Left lung (tissue), 10 donors: ENCODE data around the gene CCDC92. TPM values are rescaled to one million over a fixed set of nuclear protein-coding genes. Genes with fewer than 3 reads are reported as not detected.

ENCODE experiments used
- ATAC-seq: fragments of 200-7000 bp; cut with Tn5 transposase; one replicate; pipeline ENCODE4 v1.9.1; 2020; ENCODE audit warnings: moderate library complexity
- DNase-seq, 4 donors: peaks; one replicate each; pipeline ENCODE4 v3.0.0-alpha.2; 2013 to 2020
- H3K27ac ChIP-seq, 2 donors: fragments of 200-600 bp; sonication (generic) in 1 of 2; one replicate each; pipeline versions ENCODE4 v1.5.0 to v1.8.0; 2020 to 2021
- H3K27me3 ChIP-seq, 2 donors: fragments of 200-600 bp; sonication (generic) in 1 of 2; one replicate each; pipeline versions ENCODE4 v1.5.0 to v1.8.0; 2020 to 2021
- H3K36me3 ChIP-seq, 2 donors: fragments of 200-600 bp; sonication (generic) in 1 of 2; one replicate each; pipeline versions ENCODE4 v1.5.0 to v1.8.0; 2020 to 2021
- H3K4me1 ChIP-seq, 2 donors: fragments of 200-600 bp; one replicate each; pipeline ENCODE4 v1.8.0; 2021
- H3K4me3 ChIP-seq, 2 donors: fragments of 200-600 bp; sonication (generic) in 1 of 2; one replicate each; pipeline versions ENCODE4 v1.5.0 to v1.8.0; 2020 to 2021; ENCODE audit warnings: mild to moderate bottlenecking in 1 of 2
- H3K9me3 ChIP-seq, 2 donors: fragments of 200-600 bp; sonication (generic) in 1 of 2; one replicate each; pipeline versions ENCODE4 v1.5.0 to v1.8.0; 2020 to 2021
- intact Hi-C, 2 donors: fragments of 100-400 bp; cut with DNase I; formaldehyde crosslinking; loops; one replicate each; pipeline versions ENCODE4 v1.11.2 to v1.14.2; 2022
- polyA plus RNA-seq, 6 donors: library from polyadenylated mRNA; unstranded; fragments of 120-200 nt; gene quantifications; one replicate each; pipeline ENCODE4 v1.2.1, GENCODE V29; 2013; ENCODE audit not compliant: insufficient read length in 6 of 6
- total RNA-seq, 2 donors: library from RNA; stranded (reverse); fragmentation: NEBNext Ultra II Directional; extraction: Animal tissue kit (Norgen Biotek cat#: 25700); gene quantifications; one replicate each; pipeline ENCODE4 v1.2.1, GENCODE V29; 2021
- TF ChIP-seq, protein P1 (sequence below), 2 donors: fragments of 200-600 bp; sonication (generic) in 1 of 2; IDR thresholded peaks; one replicate each; pipeline versions ENCODE4 v1.5.0 to v1.8.0; 2021; ENCODE audit warnings: antibody characterized with exemption in 2 of 2
- donor health status: DM: no; HTN: yes; CAD: no.
- donor health status: DM: no; HTN: no; CAD: no.

Gene CCDC92
- total and polyA plus RNA-seq, 8 donors, result 40.2 to 68.7 (median 58.1) TPM

- DNase-seq (no peak), ATAC-seq (peak; percentile 5)
- no peaks in the 10 kb centered on the region for H3K27me3 ChIP-seq
- peaks cover 12 to 23% of the 10 kb centered on the region in 2 donors for H3K4me1 ChIP-seq
- TF ChIP-seq, protein P1, sequence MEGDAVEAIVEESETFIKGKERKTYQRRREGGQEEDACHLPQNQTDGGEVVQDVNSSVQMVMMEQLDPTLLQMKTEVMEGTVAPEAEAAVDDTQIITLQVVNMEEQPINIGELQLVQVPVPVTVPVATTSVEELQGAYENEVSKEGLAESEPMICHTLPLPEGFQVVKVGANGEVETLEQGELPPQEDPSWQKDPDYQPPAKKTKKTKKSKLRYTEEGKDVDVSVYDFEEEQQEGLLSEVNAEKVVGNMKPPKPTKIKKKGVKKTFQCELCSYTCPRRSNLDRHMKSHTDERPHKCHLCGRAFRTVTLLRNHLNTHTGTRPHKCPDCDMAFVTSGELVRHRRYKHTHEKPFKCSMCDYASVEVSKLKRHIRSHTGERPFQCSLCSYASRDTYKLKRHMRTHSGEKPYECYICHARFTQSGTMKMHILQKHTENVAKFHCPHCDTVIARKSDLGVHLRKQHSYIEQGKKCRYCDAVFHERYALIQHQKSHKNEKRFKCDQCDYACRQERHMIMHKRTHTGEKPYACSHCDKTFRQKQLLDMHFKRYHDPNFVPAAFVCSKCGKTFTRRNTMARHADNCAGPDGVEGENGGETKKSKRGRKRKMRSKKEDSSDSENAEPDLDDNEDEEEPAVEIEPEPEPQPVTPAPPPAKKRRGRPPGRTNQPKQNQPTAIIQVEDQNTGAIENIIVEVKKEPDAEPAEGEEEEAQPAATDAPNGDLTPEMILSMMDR (IDR thresholded peaks at IDR 0.05), result no peak
- peaks cover 0 to 44% of the 10 kb centered on the region in 2 donors for H3K36me3 ChIP-seq
- no peak overlapping the region for H3K4me3 ChIP-seq
- H3K9me3 ChIP-seq, result no peaks in the 10 kb centered on the region
- intact Hi-C loops, result no loop called here
- H3K27ac ChIP-seq, result no peak overlapping the region
Measured at GRCh38 chr12:123935956-123936355, 36.7 kb downstream of the CCDC92 start.

- Histone ChIP-seq H3K27me3 (no peaks in the 10 kb centered on the region), H3K36me3 (peaks cover 0 to 33% of the 10 kb centered on the region in 2 donors), H3K27ac (no peak overlapping the region), H3K4me3 (no peak overlapping the region), H3K4me1 (peaks cover 12 to 23% of the 10 kb centered on the region in 2 donors), H3K9me3 (no peaks in the 10 kb centered on the region)
- TF ChIP-seq, protein P1 (IDR thresholded peaks at IDR 0.05), result no peak
- intact Hi-C loops, result no loop called here
- ATAC-seq (peak; percentile 31), DNase-seq (no peak)
Measured at GRCh38 chr12:123934829-123935228, 37.8 kb downstream of the CCDC92 start.

DNA sequence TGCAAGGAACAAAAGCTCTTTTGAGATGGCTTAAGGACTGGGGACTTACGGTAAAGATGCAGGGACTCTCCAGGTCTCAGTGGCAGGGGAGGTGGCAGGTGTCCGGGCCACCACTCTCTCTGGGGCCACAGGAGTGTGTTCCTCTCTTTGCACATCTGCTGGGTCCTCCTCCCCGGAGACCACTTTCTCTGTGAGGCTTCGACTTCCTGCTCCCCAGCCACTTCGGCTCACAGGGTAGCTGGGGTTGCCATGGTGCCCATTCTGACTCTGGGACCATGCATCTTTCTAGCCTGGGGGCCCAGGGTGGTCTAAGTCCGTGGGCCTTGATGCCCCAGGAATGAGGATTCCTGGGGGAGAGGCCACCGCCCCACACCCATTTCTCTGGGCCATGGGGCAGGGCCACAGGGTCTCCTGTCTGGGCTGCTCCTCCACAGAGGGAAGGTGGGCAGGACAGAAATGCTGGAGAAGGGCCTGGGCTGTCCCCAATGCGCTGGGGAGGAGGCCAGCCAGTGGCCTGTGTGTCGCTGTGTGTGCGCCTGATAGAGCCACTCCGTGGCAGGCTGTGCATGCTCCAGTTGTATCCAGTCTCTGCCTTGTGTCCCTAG lies 38.5 kb downstream of the CCDC92 start:
- no peaks in the 10 kb centered on the region for H3K27me3 ChIP-seq
- TF ChIP-seq, protein P1 (IDR thresholded peaks at IDR 0.05), result no peak
- intact Hi-C loops, result no loop called here
- H3K27ac ChIP-seq, result no peak overlapping the region
- H3K9me3 ChIP-seq, result no peaks in the 10 kb centered on the region
- DNase-seq, result no peak
- peaks cover 0 to 29% of the 10 kb centered on the region in 2 donors for H3K36me3 ChIP-seq
- no peak for ATAC-seq
- peaks cover 12 to 23% of the 10 kb centered on the region in 2 donors for H3K4me1 ChIP-seq
- no peak overlapping the region for H3K4me3 ChIP-seq

GRCh38 chr12:123933214-123933613 lies 39.4 kb downstream of the CCDC92 start:
- H3K27me3 ChIP-seq, result no peaks in the 10 kb centered on the region
- H3K4me1 ChIP-seq, result peaks cover 9 to 15% of the 10 kb centered on the region in 2 donors
- no peak for ATAC-seq
- no peak overlapping the region for H3K4me3 ChIP-seq
- peaks cover 0 to 29% of the 10 kb centered on the region in 2 donors for H3K36me3 ChIP-seq
- no peak overlapping the region for H3K27ac ChIP-seq
- intact Hi-C loops, result no loop called here
- TF ChIP-seq, protein P1 (IDR thresholded peaks at IDR 0.05), result no peak
- no peak for DNase-seq
- H3K9me3 ChIP-seq, result no peaks in the 10 kb centered on the region

- H3K4me1 ChIP-seq, result peaks cover 4 to 5% of the 10 kb centered on the region in 2 donors
- H3K9me3 ChIP-seq, result no peaks in the 10 kb centered on the region
- H3K36me3 ChIP-seq, result peaks cover 0 to 22% of the 10 kb centered on the region in 2 donors
- H3K27ac ChIP-seq, result no peak overlapping the region
- DNase-seq (no peak), ATAC-seq (peak; percentile 56)
- no peaks in the 10 kb centered on the region for H3K27me3 ChIP-seq
- intact Hi-C loops, result no loop called here
- no peak overlapping the region for H3K4me3 ChIP-seq
- TF ChIP-seq, protein P1 (IDR thresholded peaks at IDR 0.05), result no peak
Measured at GRCh38 chr12:123931686-123932321, 40.8 kb downstream of the CCDC92 start.
